HG03108 (cell line): ENCODE results near the gene MROH2A.
"Not testable (repeated sequence)": the region's sequence is repeated elsewhere in the genome, so short reads cannot be mapped to it uniquely, and the experiment has no call there.

Experiments
- ATAC-seq: cut with Tn5 transposase; IDR thresholded peaks from one replicate; pipeline ENCODE4 v1.9.1; 2021; ENCODE audit warnings: moderate library complexity; ENCODE audit not compliant: unreplicated experiment

The MROH2A gene, protein sequence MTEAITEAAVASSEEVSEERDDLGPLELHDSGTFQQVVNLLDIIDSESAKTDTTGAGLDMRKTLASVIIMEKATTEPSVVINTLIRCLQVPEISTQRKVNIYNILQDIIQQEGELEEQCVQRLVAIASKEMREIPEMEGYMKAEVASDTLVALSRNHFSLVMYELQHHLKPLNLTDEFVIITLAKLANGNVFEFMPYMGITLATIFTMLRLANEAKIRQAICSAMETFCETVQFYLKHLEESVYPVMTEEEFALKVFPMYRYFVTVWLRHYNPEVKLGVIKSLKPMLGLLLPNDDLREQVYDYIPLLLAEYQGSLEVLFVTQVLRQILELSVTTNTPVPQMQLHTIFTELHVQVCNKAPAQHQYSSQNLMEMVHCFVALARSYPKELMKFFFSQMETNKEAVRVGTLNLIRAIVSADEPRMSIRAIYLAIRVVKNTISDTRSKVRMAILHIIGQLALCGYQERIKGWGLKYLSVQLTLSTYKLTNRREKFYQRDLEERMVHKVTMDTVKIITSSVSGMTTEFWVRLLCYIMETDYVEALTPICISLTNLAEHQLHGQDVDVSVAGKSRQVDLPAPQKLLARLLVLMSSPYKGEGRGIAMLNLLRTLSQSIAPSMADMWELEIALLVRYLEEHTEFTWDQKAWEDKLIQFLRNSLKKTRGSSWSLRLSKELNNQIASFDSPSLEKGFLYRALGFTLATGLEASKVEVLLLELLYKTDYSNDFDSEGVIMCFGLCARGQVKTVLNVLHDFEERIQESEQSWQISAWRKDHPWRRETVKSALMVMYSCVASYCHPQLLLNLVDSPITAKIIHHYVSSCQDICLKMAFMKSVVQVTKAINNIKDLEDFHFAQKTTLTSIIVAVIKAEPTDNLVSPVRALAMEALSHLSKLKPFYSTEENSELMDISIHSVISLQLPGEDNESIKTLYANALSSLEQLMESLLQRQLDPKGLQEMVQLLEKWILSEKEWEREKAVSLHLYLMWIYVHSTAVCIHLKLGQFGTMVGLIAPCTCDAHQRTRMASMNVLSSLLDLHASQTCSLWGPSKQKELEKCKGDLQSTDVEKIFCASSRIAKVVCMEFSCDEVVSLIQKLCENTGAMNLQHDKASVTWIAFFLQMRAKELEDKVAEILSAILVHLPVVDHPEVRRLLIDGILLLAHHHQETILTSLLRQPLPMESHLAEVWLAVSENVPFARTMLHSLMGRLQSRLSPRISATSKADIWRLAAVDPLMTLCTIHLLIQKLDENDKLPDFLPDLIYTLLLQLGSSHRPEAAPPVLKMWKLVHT (N-terminal part only)

DNA sequence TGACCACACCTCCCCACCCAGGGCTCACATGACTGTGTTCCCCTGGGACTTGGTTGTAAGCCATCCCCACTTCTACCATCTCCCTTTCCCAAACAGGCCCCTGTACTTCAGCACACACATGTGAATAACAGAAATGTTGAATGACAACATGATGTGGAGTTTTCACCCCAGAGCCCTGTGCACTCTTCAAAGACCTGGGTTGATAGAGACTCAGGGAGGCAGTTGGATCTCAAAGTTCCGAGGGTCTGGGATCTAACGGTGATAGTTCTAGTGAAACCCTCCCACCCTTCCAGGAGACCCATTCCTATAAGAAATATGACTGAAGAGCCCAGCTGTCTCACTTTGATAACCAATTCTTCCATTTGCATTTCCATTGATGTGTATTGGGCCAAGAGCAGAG lies at the start of gene MROH2A:
Gene MROH2A (plus strand): TSS at position 301 of the 400 bp plus-strand sequence. CDS start 1,029 bp downstream, outside the sequence.
- no peak for ATAC-seq

DNA sequence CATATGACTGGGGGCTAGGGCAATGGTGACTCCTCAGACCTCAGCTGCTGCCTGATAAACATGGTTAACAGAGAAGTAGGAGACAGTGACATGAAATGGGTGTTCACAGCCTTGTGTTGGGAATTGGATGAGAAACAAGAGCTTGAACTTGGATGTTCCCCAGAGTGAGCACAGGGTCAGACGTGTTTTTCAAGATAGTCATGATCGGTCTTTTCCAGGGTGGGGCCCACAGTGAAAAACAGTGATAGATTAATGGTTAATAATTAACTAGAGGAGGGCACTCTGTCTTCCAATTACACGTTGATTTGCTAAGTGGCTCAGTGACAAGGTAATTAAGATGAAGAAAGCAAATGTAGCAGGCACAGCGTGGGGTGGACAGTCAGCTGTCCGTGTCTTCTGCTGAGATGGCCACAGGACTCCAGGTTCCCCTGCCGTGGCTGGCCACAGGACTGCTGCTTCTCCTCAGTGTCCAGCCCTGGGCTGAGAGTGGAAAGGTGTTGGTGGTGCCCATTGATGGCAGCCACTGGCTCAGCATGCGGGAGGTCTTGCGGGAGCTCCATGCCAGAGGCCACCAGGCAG lies 49.3 kb upstream of the MROH2A start, which contains the start of gene UGT1A3:
Gene UGT1A3 (plus strand): TSS at position 320 of the 579 bp plus-strand sequence. CDS start 85 bp downstream, at position 405.
- no peak for ATAC-seq

DNA sequence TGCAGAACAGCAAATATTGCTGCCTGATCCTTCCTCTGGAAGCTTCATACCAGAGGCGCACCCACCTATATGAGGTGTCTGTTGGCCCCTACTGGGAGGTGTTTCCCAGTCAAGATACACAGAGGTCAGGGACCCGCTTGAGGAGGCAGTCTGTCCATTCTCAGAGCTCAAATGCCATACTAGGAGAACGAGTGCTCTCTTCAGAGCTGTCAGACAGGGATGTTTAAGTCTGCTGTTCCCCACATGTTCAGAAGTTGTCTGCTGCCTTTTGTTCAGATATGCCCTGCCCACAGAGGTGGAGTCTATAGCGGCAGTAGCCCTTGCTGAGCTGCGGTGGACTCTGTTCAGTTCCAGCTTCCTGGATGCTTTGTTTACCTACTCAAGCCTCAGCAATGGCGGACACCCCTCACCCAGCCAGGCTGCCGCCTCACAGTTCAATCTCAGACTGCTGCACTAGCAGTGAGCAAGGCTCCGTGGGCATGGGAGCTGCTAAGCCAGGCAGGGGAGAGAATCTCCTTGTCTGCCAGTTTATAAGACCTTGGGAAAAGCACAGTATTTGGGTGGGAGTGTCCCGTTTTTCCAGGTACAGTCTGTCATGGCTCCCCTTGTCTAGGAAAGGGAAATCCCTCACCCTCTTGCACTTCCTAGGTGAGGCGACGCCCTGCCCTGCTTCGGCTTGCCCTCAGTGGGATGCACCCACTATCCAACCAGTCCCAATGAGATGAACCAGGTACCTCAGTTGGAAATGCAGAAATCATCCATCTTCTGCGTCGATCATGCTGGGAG lies 41.1 kb upstream of the MROH2A start:
- not testable (repeated sequence) for ATAC-seq

DNA sequence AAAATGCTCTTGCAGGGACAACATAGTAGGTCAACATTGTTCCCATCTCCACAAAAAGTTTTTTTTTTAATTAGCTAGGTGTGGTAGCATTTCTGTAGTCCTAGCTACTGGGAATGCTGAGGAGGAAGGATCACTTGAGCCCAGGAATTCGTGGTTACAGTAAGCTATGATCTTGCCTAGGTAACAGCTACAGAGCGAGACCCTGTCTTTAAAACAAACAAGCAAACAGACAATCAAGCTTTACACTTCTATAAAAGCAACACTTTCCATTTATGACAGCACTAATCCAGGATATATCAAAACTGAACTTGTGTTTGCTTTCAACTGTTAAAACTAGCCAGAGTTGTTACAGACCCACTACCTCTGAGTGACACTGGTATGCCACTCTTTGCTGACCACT lies 37.3 kb upstream of the MROH2A start:
- no peak for ATAC-seq

DNA sequence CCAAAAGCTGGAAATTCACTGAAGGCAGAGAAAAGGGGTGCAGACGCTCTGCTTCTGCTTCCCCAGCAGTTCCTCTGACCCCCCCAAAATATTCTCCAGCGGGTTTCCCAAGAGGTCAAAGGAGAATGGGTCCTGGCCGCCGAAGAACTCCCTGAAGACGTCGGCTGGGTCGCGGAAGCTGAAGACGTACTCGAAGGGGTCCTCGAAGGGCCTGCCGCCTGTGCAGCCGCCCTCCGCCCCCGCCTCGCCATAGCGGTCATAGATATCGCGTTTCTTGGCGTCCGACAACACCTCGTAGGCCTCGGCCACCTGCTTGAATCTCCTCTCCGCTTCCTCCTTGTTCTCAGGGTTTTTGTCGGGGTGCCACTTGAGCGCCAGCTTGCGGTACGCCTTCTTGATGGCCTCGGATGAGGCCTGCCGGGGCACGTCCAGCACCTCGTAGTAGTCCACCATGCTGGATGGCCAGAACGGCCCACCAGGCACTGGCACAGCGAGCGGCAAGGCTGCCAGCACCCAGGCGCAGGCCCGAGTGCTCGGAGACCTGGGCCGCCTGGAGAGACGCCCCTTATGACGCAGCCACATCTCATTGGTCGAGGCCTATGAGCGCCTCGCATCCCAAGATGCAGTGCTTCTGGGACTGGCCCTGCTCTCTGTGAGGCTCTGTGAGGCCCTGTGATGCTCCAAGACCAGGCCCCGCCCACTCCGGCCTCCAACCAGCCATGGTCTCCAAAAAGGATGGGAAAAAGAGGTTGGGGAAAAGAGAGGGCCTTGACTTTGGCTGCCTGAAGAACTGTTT lies 34.5 kb upstream of the MROH2A start:
- no peak for ATAC-seq

DNA sequence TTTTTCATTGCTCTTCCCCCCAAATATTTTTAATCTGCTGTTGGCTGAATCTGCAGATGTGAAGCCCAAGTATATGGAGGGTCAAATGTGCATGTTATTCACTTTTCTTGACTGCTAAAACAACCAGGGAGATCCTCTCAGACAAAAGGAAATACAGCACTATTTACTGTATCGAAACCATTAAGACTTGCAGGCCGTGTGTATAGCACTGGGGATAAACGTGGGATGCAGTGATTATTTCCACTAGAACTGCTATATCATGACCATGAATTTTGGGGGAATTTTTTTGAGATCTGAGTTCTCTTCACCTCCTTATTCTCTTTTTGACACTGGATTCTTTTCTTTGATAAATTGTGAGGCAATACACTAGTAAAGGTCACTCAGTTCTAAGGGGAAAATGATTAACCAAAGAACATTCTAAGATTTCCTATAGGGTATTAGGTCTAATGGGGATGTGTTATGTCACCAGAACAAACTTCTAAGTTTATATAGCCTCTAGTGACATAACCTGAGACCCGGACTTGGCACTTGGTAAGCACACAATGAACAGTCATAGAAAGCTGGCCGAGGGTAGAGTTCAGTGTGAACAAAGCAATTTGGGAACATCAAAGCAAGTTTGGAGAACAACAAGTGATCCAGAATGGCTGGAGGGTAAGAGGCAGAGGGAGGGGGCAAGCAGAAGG lies 32.9 kb upstream of the MROH2A start:
- ATAC-seq: no peak

DNA sequence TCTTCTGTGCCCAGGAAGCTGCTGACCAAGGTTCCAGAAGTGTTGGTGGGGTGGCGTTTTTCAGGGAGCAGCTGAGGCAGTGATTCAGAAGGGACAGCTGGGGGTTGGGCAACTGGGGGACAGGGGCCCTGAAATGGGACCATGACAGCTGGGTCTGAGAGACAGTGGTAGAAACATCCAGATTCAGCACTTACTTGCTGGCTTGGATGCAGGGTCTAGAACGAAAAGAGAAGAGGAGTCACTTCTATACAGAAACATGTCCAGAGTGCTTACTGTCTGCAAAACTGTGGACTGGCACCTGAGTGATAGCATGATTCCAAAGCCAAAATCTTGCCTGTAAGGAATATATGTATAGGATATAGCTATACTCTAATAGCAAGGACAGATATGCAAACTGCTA lies 32.3 kb upstream of the MROH2A start:
- not testable (repeated sequence) for ATAC-seq

DNA sequence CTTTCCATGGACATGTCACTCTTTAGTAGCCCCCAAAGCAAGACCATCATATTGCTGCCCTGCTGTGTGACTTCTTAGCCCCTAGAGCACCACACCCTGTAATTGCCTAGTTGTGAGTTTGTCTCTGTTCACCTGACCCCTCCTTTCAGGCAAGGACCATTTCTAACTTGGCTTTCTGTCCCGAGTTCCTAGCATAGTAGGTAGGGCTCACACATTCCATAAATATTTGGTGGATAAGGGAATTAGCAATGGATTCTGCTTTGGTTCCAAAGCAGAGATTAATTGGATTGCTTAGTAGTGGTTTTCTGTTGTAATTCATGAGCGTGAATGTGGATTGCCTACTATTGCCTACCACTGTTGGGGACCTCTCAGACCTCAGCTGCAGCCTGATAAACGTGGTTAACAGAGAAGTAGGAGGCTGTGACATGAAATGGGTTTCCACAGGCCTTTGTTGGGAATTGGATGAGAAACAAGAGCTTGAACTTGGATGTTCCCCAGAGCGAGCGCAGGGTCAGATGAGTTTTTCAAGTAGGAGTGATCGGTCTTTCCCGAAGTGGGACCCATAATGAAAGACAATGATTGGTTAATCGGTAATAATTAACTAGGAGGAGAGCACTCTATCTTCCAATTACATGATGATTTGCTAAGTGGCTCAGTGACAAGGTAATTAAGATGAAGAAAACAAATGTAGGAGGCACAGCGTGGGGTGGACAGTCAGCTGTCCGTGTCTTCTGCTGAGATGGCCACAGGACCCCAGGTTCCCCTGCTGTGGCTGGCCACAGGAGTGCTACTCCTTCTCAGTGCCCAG lies 31.5 kb upstream of the MROH2A start:
- ATAC-seq: no peak

DNA sequence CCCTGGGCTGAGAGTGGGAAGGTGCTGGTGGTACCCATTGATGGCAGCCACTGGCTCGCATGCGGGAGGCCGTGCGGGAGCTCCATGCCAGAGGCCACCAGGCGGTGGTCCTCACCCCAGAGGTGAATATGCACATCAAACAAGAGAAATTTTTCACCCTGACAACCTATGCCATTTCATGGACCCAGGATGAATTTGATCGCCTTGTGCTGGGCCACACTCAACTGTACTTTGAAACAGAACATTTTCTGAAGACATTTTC lies 30.9 kb upstream of the MROH2A start:
- no peak for ATAC-seq

DNA sequence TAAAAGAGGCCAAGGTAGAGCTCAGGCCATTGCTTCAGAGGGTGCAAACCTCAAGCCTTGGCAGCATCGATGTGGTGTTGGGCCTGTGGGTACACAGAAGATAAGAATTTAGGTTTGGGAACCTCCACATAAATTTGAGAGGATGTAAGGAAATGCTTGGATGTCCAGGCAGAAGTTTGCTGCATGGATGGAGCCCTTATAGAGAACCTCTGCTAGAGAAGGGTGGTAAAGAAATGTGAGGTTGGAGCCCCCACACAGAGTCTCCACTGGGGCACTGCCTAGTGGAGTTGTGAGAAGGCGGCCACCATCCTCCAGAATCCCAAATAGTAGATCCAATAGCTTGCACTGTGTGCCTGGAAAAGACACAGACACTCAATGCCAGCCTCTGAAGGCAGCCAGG lies 27.4 kb upstream of the MROH2A start:
- ATAC-seq: not testable (repeated sequence)

DNA sequence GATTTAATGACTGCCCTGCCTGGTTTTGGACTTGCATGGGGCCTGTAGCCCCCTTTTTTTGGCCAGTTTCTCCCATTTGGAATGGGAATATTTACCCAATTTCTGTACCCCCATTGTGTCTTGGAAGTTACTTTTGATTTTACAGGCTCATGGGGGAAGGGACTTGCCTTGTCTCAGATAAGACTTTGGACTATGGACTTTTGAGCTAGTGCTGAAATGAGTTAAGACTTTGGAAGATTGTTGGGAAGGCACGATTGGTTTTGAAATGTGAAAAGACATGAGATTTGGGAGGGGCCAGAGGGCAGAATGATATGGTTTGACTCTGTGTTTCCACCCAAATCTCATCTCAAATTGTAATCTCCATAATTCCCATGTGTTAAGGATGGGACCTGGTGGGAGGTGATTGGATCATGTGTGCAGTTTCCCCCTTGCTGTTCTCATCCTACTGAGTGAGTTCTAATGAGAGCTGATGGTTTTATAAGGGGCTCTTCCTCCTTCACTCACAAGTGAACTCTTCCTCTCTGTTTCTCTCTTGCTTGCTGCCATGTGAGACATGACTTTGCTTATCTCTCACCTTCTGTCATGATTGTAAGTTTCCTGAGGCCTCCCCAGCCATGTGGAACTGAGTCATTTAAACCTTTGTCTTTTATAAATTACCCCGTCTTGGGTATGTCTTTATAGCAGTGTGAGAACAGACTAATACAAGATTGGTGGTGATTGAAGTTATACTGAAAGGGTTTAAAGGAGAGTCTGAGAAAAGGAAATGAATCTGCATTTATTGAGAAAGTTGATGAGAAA lies 26.7 kb upstream of the MROH2A start:
- ATAC-seq: not testable (repeated sequence)

DNA sequence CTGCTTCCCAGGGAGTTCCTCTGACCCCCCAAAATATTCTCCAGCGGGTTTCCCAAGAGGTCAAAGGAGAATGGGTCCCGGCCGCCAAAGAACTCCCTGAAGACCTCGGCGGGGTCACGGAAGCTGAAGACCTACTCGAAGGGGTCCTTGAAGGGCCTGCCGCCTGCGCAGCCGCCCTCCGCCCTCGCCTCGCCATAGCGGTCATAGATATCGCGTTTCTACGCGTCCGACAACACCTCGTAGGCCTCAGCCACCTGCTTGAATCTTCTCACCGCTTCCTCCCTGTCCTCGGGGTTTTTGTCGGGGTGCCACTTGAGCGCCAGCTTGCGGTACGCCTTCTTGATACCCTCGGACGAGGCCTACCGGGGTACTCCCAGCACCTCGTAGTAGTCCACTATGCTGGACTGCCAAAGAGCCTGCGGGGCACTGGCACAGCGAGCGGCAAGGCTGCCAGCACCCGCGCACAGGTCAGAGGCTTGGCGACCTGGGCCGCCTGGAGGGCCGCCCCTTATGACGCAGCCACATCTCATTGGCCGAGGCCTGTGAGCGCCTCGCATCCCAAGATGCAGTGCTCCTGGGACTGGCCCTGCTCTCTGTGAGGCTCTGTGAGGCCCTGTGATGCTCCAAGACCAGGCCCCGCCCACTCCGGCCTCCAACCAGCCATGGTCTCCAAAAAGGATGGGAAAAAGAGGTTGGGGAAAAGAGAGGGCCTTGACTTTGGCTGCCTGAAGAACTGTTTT lies 23.1 kb upstream of the MROH2A start:
- ATAC-seq: no peak

DNA sequence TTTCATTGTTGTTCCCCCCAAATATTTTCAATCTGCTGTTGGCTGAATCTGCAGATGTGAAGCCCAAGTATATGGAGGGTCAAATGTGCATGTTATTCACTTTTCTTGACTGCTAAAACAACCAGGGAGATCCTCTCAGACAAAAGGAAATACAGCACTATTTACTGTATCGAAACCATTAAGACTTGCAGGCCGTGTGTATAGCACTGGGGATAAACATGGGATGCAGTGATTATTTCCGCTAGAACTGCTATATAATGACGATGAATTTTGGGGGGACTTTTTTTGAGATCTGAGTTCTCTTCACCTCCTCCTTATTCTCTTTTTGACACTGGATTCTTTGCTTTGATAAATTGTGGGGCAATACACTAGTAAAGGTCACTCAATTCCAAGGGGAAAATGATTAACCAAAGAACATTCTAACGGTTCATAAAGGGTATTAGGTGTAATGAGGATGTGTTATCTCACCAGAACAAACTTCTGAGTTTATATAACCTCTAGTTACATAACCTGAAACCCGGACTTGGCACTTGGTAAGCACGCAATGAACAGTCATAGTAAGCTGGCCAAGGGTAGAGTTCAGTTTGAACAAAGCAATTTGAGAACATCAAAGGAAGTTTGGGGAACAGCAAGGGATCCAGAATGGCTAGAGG lies 21.6 kb upstream of the MROH2A start:
- no peak for ATAC-seq

DNA sequence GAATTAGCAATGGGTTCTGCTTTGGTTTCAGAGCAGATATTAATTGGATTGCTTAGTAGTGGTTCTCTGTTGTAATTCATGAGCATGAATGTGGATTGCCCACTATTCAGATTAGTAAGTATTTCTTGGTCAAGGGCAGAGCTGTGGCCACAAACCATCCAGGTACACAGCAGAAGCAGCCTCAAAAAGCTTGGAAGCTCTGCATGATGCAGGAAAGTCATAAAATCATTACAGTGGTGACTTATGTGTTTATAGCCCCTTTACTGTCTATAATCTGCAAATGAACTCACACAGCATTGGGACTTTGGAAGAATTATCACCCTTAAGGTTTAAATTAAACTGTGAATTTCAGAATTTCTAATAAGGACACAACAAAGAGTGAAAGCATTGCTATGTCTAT lies 20.0 kb upstream of the MROH2A start:
- no peak for ATAC-seq

DNA sequence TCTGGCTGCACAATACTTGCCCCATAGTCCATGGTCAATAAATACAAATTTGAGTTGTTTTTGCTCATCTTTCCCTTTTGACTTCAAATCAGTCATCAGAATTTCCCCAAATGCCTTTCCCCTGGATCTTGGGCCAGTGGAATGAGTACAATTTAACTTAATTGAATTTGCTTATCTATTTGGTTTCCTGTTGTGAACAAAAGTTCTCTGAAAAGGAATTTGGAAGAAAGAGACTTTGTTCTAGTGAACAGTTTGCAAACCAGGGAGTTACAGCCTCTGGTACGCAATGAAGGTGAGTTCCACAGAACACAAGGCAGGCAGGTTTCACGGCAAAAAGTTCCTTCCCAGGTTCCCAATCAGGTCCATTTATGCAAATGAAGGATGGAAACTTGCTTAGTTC lies 19.3 kb upstream of the MROH2A start:
- no peak for ATAC-seq

DNA sequence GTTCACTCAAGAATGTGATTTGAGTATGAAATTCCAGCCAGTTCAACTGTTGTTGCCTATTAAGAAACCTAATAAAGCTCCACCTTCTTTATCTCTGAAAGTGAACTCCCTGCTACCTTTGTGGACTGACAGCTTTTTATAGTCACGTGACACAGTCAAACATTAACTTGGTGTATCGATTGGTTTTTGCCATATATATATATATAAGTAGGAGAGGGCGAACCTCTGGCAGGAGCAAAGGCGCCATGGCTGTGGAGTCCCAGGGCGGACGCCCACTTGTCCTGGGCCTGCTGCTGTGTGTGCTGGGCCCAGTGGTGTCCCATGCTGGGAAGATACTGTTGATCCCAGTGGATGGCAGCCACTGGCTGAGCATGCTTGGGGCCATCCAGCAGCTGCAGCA lies 18.1 kb upstream of the MROH2A start, which contains the start of gene UGT1A1:
Gene UGT1A1 (plus strand): TSS at position 228 of the 400 bp plus-strand sequence. CDS start 18 bp downstream, at position 246.
- ATAC-seq: no peak
